Activated T-cell treated with anti-CD3 and anti-CD28 coated beads, Interleukin-2, amount 50 U/mL, for 24 hours (primary cell): ENCODE data around the gene RETN.

ENCODE experiments used
- DNase-seq: peaks from one replicate; pipeline ENCODE4 v3.0.0-alpha.2; 2020
- H3K27ac Mint-ChIP-seq: 2 replicates; pipeline ENCODE4 v1.8.0; 2020; ENCODE audit warnings: mild to moderate bottlenecking, mixed read lengths
- H3K27me3 Mint-ChIP-seq: 2 replicates; pipeline ENCODE4 v1.8.0; 2020; ENCODE audit warnings: mixed read lengths
- H3K36me3 Mint-ChIP-seq: 2 replicates; pipeline ENCODE4 v1.8.0; 2020; ENCODE audit warnings: low read depth, mixed read lengths
- H3K4me1 Mint-ChIP-seq: 2 replicates; pipeline ENCODE4 v1.8.0; 2020; ENCODE audit warnings: low read depth, mixed read lengths
- H3K4me3 Mint-ChIP-seq: 2 replicates; pipeline ENCODE4 v1.8.0; 2020; ENCODE audit warnings: mild to moderate bottlenecking, moderate library complexity, mixed read lengths
- H3K9me3 Mint-ChIP-seq: 2 replicates; pipeline ENCODE4 v1.8.0; 2020; ENCODE audit warnings: mixed read lengths

The RETN gene

DNA sequence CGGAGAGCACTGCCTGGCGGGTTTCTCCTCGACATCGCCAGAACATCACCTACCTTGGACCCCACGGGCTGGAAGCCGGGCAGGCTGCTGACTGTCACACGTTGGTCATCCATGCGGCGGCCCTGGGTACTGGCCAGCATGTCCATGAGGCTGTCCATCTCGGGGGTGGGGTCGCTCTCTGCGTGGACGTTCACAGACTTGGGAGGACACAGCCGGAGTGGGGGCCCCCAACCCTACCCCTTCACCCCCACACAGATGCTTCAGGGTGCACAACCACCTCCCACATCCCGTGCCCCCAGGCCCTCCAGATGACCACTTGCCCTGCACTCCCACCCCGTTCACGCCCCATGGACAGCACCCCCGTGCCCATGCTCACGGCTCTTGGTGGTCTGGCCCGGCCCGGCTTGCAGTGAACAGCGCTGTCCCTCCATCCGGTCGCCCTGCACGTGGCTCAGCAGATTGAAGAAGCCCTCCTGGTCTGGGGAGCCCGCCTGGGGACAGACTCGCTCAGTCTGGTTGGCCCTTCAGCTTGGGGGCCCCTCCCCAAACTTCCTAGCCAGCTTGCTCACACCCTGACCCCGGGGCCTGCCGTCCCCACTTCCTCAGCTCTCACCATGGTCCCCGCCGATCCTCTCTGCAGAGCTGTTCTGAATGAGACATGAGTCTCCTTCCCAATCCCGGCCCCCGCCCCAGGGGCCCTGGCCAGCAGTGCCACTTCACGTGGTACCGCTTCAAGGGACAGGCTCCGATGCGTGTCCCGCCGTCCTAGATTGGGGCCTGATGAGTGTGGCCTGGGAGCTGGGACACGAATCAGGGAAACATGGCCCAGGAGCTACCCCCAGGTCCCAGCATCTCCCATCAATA is 36.3 kb upstream of the RETN start:
- Mint-ChIP-seq H3K27me3 (no peaks in the 10 kb centered on the region), H3K27ac (peak overlapping the region; percentile 52), H3K36me3 (peaks cover 44% of the 10 kb centered on the region), H3K4me1 (peaks cover 43% of the 10 kb centered on the region), H3K4me3 (no peak overlapping the region), H3K9me3 (no peaks in the 10 kb centered on the region)
- no peak for DNase-seq

DNA sequence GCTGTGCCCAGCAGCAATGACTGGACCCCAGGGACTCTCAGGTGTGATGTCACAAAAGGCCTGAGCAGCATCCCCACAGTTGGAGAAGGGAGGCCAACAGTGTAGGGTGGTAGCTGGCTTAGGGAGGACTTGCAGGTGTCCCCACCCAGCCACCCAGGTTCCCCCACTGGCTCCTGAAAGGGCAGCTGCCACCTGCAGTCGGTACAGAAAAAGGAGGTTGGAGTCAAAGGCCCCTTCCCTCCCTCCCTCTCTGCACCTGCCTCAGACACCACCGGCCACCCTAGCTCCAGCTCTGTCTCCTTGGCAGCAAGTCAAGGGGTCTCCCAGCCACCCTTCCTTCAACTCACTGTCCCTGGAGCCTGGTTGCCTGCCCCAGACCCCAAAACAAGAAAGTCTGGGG is 35.2 kb upstream of the RETN start, which contains the start of gene PCP2:
Gene PCP2, minus strand, starts transcription at position 22 of the 400 bp plus-strand sequence. CDS start 262 bp downstream, outside the sequence.
- Mint-ChIP-seq H3K27ac (peak within 1 kb of the TSS; percentile 52), H3K4me3 (no peak within 1 kb of the TSS), H3K4me1 (peaks cover 39% of the 10 kb centered on the region), H3K27me3 (no peaks in the 10 kb centered on the region), H3K9me3 (no peaks in the 10 kb centered on the region), H3K36me3 (peaks cover 37% of the 10 kb centered on the region)
- no peak for DNase-seq

DNA sequence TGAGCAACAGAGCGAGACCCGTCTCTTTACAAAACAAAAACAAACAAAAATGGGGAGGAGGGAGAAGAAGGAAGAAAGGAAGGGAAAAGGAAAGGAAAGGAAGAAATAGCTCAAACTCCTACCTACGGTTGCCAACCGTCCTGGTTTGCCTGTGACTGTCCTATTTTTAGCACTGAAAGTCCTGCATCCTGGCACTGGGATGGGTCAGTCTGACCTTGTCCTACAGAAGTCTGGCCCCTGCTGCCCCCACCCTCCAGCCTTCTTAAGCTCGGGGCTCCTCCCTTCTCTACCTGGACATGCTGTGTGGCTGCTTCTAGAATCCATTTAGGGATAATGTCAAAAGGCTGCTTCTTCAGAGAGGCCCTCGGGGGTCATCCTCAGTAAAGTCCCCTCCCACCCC is 33.2 kb upstream of the RETN start:
- DNase-seq, result no peak
- no peak overlapping the region for H3K27ac Mint-ChIP-seq
- no peaks in the 10 kb centered on the region for H3K9me3 Mint-ChIP-seq
- no peaks in the 10 kb centered on the region for H3K27me3 Mint-ChIP-seq
- peak overlapping the region; percentile 85 for H3K4me3 Mint-ChIP-seq
- peaks cover 40% of the 10 kb centered on the region for H3K36me3 Mint-ChIP-seq
- peaks cover 38% of the 10 kb centered on the region for H3K4me1 Mint-ChIP-seq

DNA sequence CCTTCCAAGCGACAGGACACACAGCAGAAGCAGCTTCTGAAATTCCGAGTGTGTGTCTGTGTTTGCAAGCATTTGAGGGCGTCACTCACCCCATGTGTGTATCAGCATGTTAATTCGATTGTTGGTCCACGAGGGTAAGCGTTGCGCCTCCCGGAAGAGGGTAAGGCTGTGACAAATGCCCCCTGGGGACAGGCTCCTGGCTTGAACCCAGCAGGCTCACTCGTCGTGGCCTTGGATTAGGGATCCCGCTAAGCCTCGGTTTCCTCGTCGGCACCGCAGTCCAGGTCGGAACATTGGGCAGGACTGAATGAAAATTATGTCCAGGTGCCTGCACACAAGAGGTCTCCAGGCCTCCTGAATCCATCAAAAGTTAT is 32.5 kb upstream of the RETN start:
- Mint-ChIP-seq H3K4me3 (peak overlapping the region; percentile 85), H3K4me1 (peaks cover 34% of the 10 kb centered on the region), H3K9me3 (no peaks in the 10 kb centered on the region), H3K27ac (peak overlapping the region; percentile 92), H3K27me3 (no peaks in the 10 kb centered on the region), H3K36me3 (peaks cover 41% of the 10 kb centered on the region)
- DNase-seq, result no peak

DNA sequence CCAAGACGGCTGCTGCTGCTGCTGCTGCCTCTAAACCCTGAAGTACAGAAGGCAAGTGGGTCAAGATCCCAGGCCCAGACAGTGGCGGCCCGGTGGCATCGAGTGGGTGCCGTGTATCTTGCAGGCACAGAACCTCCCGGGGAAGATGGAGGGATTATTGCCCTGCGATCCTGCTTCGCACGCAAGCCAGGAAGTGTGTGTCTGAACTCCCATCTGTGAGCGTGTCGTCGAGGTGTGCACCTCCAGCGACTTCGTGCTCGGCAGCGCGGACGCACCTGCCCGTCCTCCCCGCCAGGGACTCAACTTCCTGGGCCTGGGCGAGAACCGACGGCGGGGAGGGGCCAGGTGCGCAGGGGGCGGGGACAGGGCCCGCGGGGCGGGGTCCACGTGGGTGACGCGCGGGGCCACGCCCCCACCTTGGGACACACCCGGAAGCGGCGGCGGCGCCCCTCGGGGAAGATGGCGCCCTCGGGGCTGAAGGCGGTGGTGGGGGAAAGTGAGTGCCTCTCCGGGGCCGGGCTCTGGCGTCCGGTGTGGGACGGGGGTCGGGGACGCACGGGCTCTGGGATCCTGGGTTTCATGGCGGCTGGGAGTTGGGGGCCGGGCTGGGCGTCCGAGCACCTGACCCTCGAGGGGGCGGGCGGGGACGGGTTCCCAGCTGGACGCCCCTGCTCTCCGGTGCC is 32.0 kb upstream of the RETN start, which contains the start of gene STXBP2:
Gene STXBP2, plus strand, starts transcription at position 420 of the 683 bp plus-strand sequence. Its CDS starts 40 bp downstream, at position 460.
- H3K9me3 Mint-ChIP-seq, result no peaks in the 10 kb centered on the region
- H3K27ac Mint-ChIP-seq, result peak within 1 kb of the TSS; percentile 92
- H3K27me3 Mint-ChIP-seq, result no peaks in the 10 kb centered on the region
- H3K4me1 Mint-ChIP-seq, result peaks cover 34% of the 10 kb centered on the region
- peak within 1 kb of the TSS; percentile 85 for H3K4me3 Mint-ChIP-seq
- H3K36me3 Mint-ChIP-seq, result peaks cover 38% of the 10 kb centered on the region
- peak; percentile 97 for DNase-seq

DNA sequence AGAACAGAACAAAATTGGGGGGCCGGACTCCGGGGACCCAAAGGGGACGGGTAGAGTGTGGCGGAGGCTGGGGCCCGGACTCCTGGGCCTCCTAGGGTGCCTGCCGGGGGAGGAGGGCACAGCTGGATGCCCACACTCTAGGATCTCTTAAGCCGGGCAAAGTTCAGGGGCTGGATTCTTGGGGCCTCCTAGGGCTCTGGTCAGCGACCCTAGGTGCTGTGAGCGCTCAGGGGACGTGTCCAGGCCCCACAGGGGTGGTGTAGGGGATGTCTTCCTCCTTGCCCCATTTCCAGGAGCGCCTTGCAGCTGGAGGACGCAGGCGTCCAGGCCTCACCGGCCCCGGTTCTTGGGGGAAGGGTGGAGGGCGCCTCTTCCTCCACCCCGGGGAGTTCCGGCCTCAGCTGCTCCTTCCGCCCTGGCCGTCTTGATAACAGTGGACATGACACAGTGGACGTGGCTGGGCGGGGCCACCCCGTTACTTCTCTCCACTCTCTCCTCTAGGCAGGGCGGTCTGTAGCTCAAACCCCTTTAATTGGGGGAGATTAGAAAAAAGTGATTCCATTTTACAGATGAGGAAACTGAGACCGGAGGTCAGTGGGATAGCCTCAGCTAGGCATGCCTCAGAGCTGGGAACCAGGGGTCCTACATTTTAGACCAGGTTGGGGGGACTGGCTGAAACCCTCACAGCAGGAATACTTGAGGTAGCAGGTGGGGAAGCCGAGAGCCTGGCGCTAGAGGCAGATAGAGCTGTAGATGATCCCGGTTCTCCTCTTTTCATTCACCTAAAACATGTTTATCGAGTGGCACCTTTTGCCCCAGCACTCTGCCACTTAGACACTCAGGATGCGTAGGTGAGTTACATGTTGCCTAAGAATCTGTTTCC is 31.2 kb upstream of the RETN start:
- peak overlapping the region; percentile 85 for H3K4me3 Mint-ChIP-seq
- H3K27me3 Mint-ChIP-seq, result no peaks in the 10 kb centered on the region
- peaks cover 31% of the 10 kb centered on the region for H3K36me3 Mint-ChIP-seq
- peak overlapping the region; percentile 92 for H3K27ac Mint-ChIP-seq
- peaks cover 34% of the 10 kb centered on the region for H3K4me1 Mint-ChIP-seq
- DNase-seq, result no peak
- H3K9me3 Mint-ChIP-seq, result no peaks in the 10 kb centered on the region

DNA sequence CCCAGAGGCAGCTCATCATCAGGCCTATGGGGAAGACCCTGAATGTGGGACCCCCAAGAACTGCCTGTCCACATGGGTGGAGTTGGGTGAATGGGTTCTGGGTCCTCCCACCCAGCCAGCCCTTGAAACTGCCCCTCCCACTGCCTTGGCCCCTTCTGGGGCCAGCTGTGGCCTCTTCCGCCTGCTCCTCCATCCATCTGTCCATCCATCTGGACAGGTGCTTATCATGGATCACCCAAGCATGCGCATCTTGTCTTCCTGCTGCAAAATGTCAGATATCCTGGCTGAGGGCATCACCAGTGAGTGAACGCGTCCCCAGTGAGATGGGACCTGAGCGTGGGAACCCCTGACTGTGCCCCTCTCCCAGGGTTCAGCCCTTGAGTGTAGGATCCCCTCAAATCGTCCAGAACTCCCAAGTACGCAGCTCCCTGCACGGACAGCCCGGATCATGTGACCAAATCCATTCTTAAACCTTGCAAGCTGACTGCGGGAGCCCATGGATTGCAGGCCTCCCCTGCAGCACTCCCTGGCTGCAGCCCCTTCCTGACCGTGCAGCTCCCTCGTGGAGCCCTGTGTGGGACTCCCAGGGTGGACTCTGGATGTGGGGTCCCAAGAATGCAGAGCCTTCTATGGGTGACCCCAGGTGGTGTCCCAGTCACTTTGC is 29.9 kb upstream of the RETN start:
- no peak overlapping the region for H3K27ac Mint-ChIP-seq
- H3K27me3 Mint-ChIP-seq, result no peaks in the 10 kb centered on the region
- H3K36me3 Mint-ChIP-seq, result peaks cover 27% of the 10 kb centered on the region
- peak overlapping the region; percentile 21 for H3K4me3 Mint-ChIP-seq
- peaks cover 34% of the 10 kb centered on the region for H3K4me1 Mint-ChIP-seq
- H3K9me3 Mint-ChIP-seq, result no peaks in the 10 kb centered on the region
- DNase-seq, result no peak

DNA sequence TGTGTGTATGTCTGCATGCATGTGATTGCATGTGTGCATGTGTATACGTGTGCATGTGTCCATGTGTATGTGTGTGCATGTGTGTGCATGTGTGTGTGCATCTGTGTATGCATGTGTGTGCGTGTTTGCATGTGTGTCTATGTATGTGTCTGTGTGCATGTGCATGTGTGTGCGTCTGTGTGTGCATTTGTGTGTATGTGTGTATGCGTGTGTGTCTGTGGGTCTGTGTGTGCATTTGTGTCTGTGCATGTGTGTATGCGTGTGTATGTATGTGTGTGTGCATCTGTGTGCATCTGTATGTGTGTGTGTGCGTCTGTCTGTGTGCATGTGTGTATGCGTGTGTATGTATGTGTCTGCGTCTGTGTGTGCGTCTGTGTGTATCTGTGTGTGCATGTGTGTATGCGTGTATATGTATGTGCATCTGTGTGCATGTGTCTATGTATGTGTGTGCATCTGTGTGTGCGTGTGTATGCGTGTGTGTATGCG is 28.9 kb upstream of the RETN start:
- H3K4me1 Mint-ChIP-seq, result peaks cover 32% of the 10 kb centered on the region
- peaks cover 35% of the 10 kb centered on the region for H3K36me3 Mint-ChIP-seq
- no peaks in the 10 kb centered on the region for H3K27me3 Mint-ChIP-seq
- no peak for DNase-seq
- H3K27ac Mint-ChIP-seq, result no peak overlapping the region
- no peaks in the 10 kb centered on the region for H3K9me3 Mint-ChIP-seq
- H3K4me3 Mint-ChIP-seq, result no peak overlapping the region

DNA sequence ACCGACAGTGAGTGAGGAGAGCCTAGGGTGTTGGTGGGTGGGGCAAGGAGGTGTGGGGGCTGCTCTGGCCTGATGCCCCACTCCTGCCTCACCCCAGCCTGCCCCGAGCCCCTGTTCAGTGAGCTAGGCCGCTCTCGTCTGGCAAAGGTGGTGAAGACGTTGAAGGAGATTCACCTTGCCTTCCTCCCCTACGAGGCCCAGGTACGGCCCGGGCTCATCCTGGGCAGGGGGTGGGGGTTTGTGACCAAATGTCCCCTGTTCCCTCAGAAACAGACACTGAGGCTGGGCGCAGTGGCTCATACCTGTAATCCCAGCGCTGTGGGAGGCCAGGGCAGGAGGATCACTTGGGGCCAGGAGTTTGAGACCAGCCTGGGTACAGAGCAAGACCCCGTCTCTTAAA is 28.0 kb upstream of the RETN start:
- H3K4me1 Mint-ChIP-seq, result peaks cover 29% of the 10 kb centered on the region
- no peak overlapping the region for H3K4me3 Mint-ChIP-seq
- DNase-seq, result no peak
- peaks cover 42% of the 10 kb centered on the region for H3K36me3 Mint-ChIP-seq
- no peaks in the 10 kb centered on the region for H3K9me3 Mint-ChIP-seq
- no peaks in the 10 kb centered on the region for H3K27me3 Mint-ChIP-seq
- H3K27ac Mint-ChIP-seq, result no peak overlapping the region

DNA sequence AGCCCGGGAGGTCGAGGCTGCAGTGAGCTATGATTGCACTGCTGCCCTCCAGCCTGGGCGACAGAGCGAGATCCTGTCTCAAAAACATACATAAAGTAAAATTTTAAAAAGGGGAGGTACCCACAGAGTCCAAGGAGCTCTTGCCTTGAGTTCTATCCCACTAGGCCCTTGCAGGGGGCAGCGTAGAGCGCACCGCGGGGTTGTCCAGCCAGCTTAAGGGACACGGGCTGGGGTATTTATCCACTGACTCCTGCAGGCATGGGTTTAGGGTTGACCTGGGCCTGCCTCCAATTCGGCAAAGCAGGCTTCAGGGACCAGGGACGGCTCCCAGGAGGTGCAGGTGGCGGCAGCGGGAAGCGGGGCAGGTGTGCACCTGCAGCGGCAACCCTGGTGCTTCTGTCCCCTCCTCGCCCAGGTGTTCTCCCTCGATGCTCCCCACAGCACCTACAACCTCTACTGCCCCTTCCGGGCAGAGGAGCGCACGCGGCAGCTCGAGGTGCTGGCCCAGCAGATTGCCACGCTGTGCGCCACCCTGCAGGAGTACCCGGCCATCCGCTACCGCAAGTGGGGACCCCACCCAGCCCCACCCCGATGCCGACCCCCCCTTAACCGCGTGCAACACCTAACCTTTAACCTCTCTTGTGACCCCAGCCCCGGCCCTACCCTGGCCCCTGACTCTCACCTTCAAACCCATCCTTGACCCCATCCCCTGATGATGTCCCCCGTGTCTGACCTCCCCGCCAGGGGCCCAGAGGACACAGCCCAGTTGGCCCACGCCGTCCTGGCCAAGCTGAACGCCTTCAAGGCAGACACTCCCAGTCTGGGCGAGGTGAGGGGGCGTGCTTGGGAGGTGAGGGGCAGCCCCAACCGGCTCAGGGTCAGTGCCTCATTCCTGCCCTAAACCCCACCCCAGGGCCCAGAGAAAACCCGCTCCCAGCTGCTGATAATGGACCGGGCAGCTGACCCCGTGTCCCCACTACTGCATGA is 27.3 kb upstream of the RETN start:
- no peak for DNase-seq
- H3K4me3 Mint-ChIP-seq, result no peak overlapping the region
- peaks cover 23% of the 10 kb centered on the region for H3K4me1 Mint-ChIP-seq
- H3K27me3 Mint-ChIP-seq, result no peaks in the 10 kb centered on the region
- peaks cover 47% of the 10 kb centered on the region for H3K36me3 Mint-ChIP-seq
- H3K27ac Mint-ChIP-seq, result no peak overlapping the region
- H3K9me3 Mint-ChIP-seq, result no peaks in the 10 kb centered on the region

DNA sequence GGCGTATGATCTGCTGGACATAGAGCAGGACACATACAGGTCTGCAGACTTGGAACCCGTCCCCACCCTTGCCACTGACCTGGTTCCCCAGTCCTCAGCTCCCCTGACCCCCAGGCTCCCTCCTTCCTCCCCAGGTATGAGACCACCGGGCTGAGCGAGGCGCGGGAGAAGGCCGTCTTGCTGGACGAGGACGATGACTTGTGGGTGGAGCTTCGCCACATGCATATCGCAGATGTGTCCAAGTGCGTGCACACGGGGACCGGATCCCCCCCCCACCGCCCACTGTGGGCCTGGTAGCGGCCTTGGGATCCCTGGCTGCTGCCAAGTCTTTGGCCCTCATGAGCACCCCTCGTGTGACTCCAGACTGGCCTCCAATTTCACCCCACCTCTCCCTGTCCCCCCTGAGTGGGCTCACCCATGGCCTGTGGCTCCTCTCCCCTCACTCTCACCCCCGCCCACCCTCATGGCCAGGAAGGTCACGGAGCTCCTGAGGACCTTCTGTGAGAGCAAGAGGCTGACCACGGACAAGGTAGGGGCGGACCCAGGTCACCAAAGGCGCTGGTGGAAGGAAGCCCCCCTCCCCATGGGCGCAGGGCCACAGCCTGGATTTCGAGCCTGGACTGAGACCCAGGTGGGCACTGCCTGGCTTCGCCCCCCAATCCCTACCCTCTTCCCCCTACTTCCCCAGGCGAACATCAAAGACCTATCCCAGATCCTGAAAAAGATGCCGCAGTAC is 26.4 kb upstream of the RETN start:
- H3K36me3 Mint-ChIP-seq, result peaks cover 47% of the 10 kb centered on the region
- H3K9me3 Mint-ChIP-seq, result no peaks in the 10 kb centered on the region
- DNase-seq, result no peak
- H3K27me3 Mint-ChIP-seq, result no peaks in the 10 kb centered on the region
- no peak overlapping the region for H3K4me3 Mint-ChIP-seq
- no peak overlapping the region for H3K27ac Mint-ChIP-seq
- peaks cover 20% of the 10 kb centered on the region for H3K4me1 Mint-ChIP-seq

DNA sequence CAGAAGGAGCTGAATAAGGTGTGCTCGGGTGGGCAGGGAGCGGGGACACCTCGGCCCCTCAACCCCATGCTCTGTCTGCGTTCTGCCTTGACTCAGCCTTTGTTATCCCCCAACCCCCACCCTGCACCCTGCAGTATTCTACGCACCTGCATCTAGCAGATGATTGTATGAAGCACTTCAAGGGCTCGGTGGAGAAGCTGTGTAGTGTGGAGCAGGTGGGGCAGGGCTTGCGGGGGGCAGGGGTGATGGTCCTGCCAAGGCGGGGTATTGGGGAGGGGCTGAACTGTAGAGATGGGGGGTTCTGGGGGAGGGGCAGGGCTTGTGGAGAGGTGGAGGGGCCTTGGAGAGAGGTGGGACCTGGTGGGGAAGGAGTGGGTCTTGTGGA is 25.8 kb upstream of the RETN start:
- no peaks in the 10 kb centered on the region for H3K27me3 Mint-ChIP-seq
- no peak for DNase-seq
- no peak overlapping the region for H3K27ac Mint-ChIP-seq
- peaks cover 53% of the 10 kb centered on the region for H3K36me3 Mint-ChIP-seq
- no peak overlapping the region for H3K4me3 Mint-ChIP-seq
- no peaks in the 10 kb centered on the region for H3K9me3 Mint-ChIP-seq
- H3K4me1 Mint-ChIP-seq, result peaks cover 16% of the 10 kb centered on the region
